ENCODE data around the gene NAV2. TPM values are rescaled to one million over a fixed set of nuclear protein-coding genes. Genes with fewer than 3 reads are reported as not detected.

NAV2 gene
- total RNA-seq, 1 experiment from 2014 or later = 23.3 TPM

DNA sequence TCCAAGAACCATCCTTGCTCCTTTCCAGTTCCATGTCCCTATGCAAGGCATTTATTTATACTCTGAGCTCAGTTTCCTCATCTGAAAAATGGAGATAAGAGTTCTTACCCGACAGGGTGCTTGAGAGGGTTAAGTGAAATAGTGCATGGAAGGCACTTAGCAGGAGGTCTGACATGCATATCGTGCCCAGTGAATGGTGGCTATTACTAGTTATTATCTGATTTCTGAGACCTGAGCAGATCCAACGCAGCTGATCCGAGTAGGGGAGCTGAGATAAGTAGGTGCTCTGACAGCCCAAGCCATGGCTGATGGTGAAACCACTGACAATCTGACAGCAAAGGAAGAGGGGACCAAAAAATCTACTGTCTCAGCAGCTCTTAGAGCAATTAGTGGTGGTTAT lies 24.9 kb downstream of the NAV2 start:
- H3K36me3 ChIP-seq (ENCODE audit: low read depth) = no peaks in the 10 kb centered on the region
- no peak overlapping the region for H3K27ac ChIP-seq
- no peak for DNase-seq
- no TSS peak for BruUV-seq (replicated peaks)
- TF ChIP-seq EZH2 (IDR thresholded peaks at IDR 0.05; ENCODE audit: low read depth) (no peak), CTCF (conservative IDR thresholded peaks at IDR 0.05) (no peak)
- H3K4me1 ChIP-seq (replicated peaks; ENCODE audit: insufficient read depth) = peaks cover 6% of the 10 kb centered on the region; the same call in 1 of the 2 replicates
- H3K4me3 ChIP-seq = no peak overlapping the region
- H3K4me2 ChIP-seq = no peak overlapping the region
- no peaks in the 10 kb centered on the region for H3K27me3 ChIP-seq (ENCODE audit: insufficient read depth, low read depth)
- no peaks in the 10 kb centered on the region for H4K20me1 ChIP-seq (ENCODE audit: insufficient read depth)
- intact Hi-C loops (cut with micrococcal nuclease; ENCODE audit: unreplicated experiment) = no loop called here
- no peaks in the 10 kb centered on the region for H3K79me2 ChIP-seq (ENCODE audit: low read depth)
- CTCF ChIA-PET = interaction anchor here (0.7 to 1.1 kb wide), 2 partner anchors 10 to 659 kb away, joined by 3 read pairs; no protein-coding TSS in a partner anchor
- no peak overlapping the region for H2AFZ ChIP-seq
- no peaks in the 10 kb centered on the region for H3K9me3 ChIP-seq (ENCODE audit: insufficient read depth, low read depth)
- no peaks in the 10 kb centered on the region for H3K9me2 ChIP-seq (ENCODE audit: insufficient read depth)
- H3F3A ChIP-seq (ENCODE audit: insufficient read depth, low read depth) = no peaks in the 10 kb centered on the region
- POLR2A ChIA-PET (ENCODE audit: unreplicated experiment) = no interaction called here

DNA sequence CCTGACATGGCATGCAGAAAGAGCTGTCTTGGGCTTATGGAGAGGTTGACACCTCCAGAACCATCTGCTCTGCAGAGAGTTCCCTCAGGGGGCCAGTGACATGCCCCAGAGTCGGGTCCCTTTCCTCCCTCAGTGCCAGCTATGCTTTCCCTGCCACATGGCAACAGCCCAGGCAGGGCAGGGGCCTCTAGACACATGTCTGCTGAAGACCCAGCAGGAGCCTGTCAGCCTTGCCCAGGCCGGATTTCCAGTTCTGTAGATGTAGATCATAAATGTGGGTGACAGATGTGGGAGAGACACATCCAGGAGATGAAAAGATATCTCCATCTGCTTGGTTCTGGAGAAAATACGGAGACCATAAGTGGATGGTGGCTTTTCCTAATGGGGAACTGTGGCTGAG lies 25.5 kb downstream of the NAV2 start:
- Histone ChIP-seq H3K36me3 (ENCODE audit: low read depth) (no peaks in the 10 kb centered on the region), H2AFZ (no peak overlapping the region), H3F3A (ENCODE audit: insufficient read depth, low read depth) (no peaks in the 10 kb centered on the region), H3K4me1 (replicated peaks; ENCODE audit: insufficient read depth) (peaks cover 6% of the 10 kb centered on the region; the same call in 1 of the 2 replicates), H3K4me3 (no peak overlapping the region), H3K9me2 (ENCODE audit: insufficient read depth) (no peaks in the 10 kb centered on the region), H3K79me2 (ENCODE audit: low read depth) (no peaks in the 10 kb centered on the region), H4K20me1 (ENCODE audit: insufficient read depth) (no peaks in the 10 kb centered on the region), H3K27ac (no peak overlapping the region), H3K9me3 (ENCODE audit: insufficient read depth, low read depth) (no peaks in the 10 kb centered on the region), H3K4me2 (no peak overlapping the region), H3K27me3 (ENCODE audit: insufficient read depth, low read depth) (no peaks in the 10 kb centered on the region)
- DNase-seq = no peak
- no TSS peak for BruUV-seq (replicated peaks)
- CTCF ChIA-PET = interaction anchor here (0.7 to 1.1 kb wide), 2 partner anchors 11 to 660 kb away, joined by 3 read pairs; no protein-coding TSS in a partner anchor
- intact Hi-C loops (cut with micrococcal nuclease; ENCODE audit: unreplicated experiment) = no loop called here
- POLR2A ChIA-PET (ENCODE audit: unreplicated experiment) = interaction anchor here (0.5 kb wide), 1 partner anchor 171 kb away, joined by 7 read pairs; no protein-coding TSS in a partner anchor
- TF ChIP-seq CTCF (conservative IDR thresholded peaks at IDR 0.05) = no peak
- TF ChIP-seq EZH2 (IDR thresholded peaks at IDR 0.05; ENCODE audit: low read depth) = no peak

DNA sequence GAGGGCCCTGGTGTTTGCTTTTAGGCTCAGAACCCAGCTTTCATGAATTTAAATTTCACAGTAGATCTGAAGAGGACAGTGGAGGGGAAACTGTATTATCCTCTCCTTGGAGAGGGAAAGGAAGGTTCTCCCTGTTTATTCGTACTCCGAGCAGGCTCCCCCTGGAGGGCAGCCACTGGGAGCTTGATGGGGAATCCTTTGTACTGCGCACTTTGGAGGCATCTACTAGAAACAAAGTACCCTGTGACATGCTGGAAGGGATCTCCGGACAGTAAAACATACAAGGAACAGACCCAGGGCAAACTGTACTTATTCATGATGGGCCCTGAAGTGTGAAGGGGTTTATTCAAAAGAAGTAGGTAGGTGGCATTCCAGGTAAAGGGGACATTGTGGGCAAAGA lies 27.2 kb downstream of the NAV2 start:
- H3K4me1 ChIP-seq (replicated peaks; ENCODE audit: insufficient read depth) = peaks cover 6% of the 10 kb centered on the region; the same call in 1 of the 2 replicates
- H3K27me3 ChIP-seq (ENCODE audit: insufficient read depth, low read depth) = no peaks in the 10 kb centered on the region
- ChIA-PET POLR2A (ENCODE audit: unreplicated experiment) (interaction anchor here (0.6 kb wide), 1 partner anchor 924 kb away, joined by 3 read pairs; no protein-coding TSS in a partner anchor), CTCF (interaction anchor here (0.5 kb wide), 1 partner anchor 104 kb away, joined by 5 read pairs; no protein-coding TSS in a partner anchor)
- H4K20me1 ChIP-seq (ENCODE audit: insufficient read depth) = no peaks in the 10 kb centered on the region
- H3K79me2 ChIP-seq (ENCODE audit: low read depth) = no peaks in the 10 kb centered on the region
- DNase-seq = peak in 1 of 2 experiments; percentile 28
- no peak overlapping the region for H3K4me2 ChIP-seq
- no peaks in the 10 kb centered on the region for H3K9me3 ChIP-seq (ENCODE audit: insufficient read depth, low read depth)
- no TSS peak for BruUV-seq (replicated peaks)
- H3K9me2 ChIP-seq (ENCODE audit: insufficient read depth) = no peaks in the 10 kb centered on the region
- no peak overlapping the region for H3K4me3 ChIP-seq
- H2AFZ ChIP-seq = no peak overlapping the region
- intact Hi-C loops (cut with micrococcal nuclease; ENCODE audit: unreplicated experiment) = loop anchor here (5.0 to 10.0 kb wide), 2 partner anchors 375 to 668 kb away; no protein-coding TSS in a partner anchor
- TF ChIP-seq CTCF (conservative IDR thresholded peaks at IDR 0.05) (no peak), EZH2 (IDR thresholded peaks at IDR 0.05; ENCODE audit: low read depth) (no peak)
- no peaks in the 10 kb centered on the region for H3F3A ChIP-seq (ENCODE audit: insufficient read depth, low read depth)
- no peaks in the 10 kb centered on the region for H3K36me3 ChIP-seq (ENCODE audit: low read depth)
- H3K27ac ChIP-seq = no peak overlapping the region

Measured in PC-9 (cell line).